Muscle of back (tissue), 11 donors: Measurements from ENCODE around the gene NRXN2. TPM values are rescaled to one million over a fixed set of nuclear protein-coding genes. Genes with fewer than 3 reads are reported as not detected.
A peak's percentile ranks its signal among the peaks of the same experiment; 100 is the strongest.

Experiments used
- DNase-seq, 3 donors: peaks; one replicate each; pipeline versions ENCODE4 v3.0.0 to v3.0.0-alpha.2; 2013
- polyA plus RNA-seq, 10 donors: library from polyadenylated mRNA; unstranded; fragments of 120-200 nt; gene quantifications; one replicate each; pipeline ENCODE4 v1.2.1, GENCODE V29; 2013; ENCODE audit not compliant: insufficient read length in 10 of 10

The NRXN2 gene
- polyA plus RNA-seq, 10 donors = 16.4 to 36.8 (median 26.1) TPM

- DNase-seq = peak; percentile 83 to 95 (median 89)
Measured at GRCh38 chr11:64759722-64760719, 37.0 kb upstream of the NRXN2 start, which contains the start of gene PYGM. PYGM (minus strand) TSS chr11:64759974; CDS start chr11:64759898, 76 bp downstream.

- DNase-seq = peak in 2 of 3 donors; percentile 27 to 47
Measured at GRCh38 chr11:64759131-64759721, 36.2 kb upstream of the NRXN2 start.

GRCh38 chr11:64758330-64759079 lies 35.5 kb upstream of the NRXN2 start:
- no peak for DNase-seq

GRCh38 chr11:64757549-64758329 lies 34.7 kb upstream of the NRXN2 start:
- DNase-seq = no peak

- no peak for DNase-seq
Measured at GRCh38 chr11:64755681-64756361, 32.8 kb upstream of the NRXN2 start.

- DNase-seq = no peak
Measured at GRCh38 chr11:64754919-64755662, 32.1 kb upstream of the NRXN2 start.

- no peak for DNase-seq
Measured at GRCh38 chr11:64754124-64754918, 31.3 kb upstream of the NRXN2 start.

- DNase-seq = no peak
Measured at GRCh38 chr11:64753380-64754123, 30.6 kb upstream of the NRXN2 start.

- DNase-seq = no peak
Measured at GRCh38 chr11:64753019-64753379, 30.0 kb upstream of the NRXN2 start.

- peak in 1 of 3 donors; percentile 49 for DNase-seq
Measured at GRCh38 chr11:64752175-64752970, 29.4 kb upstream of the NRXN2 start.

GRCh38 chr11:64751580-64751979 lies 28.6 kb upstream of the NRXN2 start:
- no peak for DNase-seq

- no peak for DNase-seq
Measured at GRCh38 chr11:64751136-64751535, 28.1 kb upstream of the NRXN2 start.

GRCh38 chr11:64750361-64751054 lies 27.5 kb upstream of the NRXN2 start:
- DNase-seq = no peak

GRCh38 chr11:64747961-64748665 lies 25.1 kb upstream of the NRXN2 start:
- DNase-seq = peak in 2 of 3 donors; percentile 50 to 61

GRCh38 chr11:64746486-64746885 lies 23.5 kb upstream of the NRXN2 start:
- no peak for DNase-seq
